ENCODE measurements around the gene EHD3.
"Not testable (repeated sequence)": the region's sequence is repeated elsewhere in the genome, so short reads cannot be mapped to it uniquely, and the experiment has no call there.

EHD3 gene

DNA sequence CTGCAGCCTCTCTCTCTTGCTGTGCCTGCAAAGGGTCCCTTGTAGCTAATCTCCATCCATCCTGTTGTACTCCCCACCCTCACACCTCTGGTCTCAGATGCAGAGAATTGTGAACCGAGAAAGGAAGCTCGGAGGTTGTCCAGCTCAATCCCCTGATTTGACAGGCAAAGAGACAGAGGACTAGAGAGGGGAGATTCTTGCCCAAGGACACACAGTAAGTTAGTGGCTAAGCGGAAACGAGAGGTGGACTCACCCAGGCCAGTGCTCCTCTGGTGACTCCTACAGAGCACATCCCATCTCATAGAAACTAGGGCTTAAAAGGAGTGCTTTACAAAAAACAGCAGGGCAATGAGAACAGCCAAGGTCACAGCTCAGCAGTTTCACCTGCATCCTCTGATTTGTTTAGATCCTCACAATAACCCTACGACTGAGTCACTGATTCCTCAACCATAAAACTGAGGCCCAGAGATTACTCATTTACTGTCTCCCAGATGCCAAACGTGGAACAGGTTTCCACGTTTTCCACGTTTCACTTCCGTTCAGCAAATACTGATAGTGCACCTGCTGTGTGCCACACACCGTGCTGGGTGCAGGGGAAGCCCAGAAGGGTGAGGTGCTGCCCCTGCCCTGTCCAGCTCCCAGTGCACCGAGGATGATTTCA lies 22.1 kb downstream of the EHD3 start:
- no peak for DNase-seq (ENCODE audit: low spot score)

DNA sequence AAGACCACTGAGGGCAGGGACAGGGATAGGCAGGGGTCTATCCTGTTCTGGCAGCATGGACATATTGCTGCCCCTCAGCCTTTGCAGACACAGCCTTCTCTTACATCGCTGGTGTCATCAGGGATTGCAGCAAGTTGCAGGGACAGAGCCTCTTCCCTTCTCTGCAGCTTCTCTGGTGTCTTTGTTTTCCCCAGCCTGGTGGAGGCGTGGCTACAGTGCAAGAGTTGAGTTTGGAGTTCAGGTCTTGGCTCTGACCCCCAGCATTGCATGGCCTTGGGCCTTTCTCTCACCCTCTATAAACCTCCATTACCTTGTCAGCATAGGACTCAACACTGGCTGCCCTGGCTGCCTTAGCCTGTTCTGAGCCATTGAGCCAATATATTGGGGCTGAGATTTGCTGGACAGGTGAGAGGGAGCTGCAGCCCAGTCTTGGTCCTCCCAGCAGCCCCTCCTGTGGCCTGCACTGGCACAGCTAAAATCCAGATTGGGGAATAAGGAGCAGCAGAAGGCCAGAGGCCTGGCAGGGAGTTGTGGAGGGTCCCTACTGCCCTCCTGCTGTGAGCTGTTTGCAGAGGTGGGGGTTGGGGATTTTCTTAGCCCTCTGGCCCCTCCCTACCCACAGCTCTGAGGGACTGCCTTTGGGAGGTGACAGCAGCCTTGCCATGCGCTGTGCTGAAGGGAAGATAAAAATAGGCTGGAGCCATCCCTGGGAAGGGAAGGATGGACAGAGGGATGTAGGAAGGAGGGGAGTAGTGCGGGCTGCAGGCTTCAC lies 22.8 kb downstream of the EHD3 start:
- DNase-seq (ENCODE audit: low spot score): no peak

DNA sequence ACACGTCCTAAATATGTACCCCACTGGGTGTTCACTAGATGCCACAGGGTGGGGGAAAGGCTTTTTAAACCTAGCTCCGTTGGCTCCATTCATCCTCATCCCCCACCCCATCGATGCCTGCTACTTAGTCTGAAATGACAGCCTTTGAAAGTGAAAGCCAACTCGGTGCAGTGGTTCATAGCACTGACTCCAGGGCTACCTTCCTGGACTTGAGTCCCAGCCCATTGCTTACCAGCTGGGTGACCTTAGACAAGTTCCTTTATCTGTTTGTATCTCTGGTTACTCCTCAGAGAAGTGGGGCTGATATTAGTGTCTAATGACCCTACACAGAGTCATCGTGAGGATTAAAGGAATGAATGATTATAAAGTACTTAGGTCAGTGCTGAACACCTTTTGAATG lies 24.4 kb downstream of the EHD3 start:
- no peak for DNase-seq (ENCODE audit: low spot score)

DNA sequence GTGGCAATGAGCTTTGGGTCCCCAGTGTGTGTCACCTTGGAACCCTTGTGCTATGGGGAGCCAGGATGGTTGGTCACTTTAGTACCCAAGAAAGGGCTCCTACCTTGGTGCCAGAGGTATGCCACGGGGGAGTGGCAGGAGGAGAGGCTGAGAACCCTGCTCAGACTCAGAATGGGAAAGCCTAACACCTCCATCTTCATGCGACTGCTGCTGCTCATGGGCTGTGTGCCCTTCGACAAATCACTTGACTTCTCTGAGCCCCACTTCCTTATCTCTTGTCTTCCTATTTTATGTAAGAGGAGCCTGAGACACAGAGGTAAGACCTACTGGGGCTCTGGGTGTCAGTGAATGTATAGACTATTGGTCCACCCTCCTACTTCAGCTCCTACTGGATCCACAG lies 25.1 kb downstream of the EHD3 start:
- DNase-seq (ENCODE audit: low spot score): no peak

DNA sequence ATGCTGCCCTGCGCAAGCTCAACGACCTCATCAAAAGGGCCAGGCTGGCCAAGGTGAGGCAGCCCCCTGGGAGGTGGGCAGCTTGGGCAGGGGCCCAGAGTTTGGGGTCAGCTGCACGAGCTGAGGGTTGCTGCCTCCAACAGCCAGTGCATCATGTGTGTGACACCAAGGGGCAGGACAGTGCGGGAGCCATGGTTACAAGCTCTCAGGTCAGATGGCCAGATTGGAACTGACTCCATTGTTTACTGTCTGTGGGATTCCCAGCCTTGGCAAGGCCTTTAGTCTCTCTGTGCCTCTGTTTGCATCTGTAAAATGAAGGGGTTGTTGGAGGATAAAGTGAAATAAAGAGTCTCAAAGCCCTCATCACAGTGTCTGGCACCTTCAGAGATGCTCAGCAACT lies 26.9 kb downstream of the EHD3 start:
- no peak for DNase-seq (ENCODE audit: low spot score)

DNA sequence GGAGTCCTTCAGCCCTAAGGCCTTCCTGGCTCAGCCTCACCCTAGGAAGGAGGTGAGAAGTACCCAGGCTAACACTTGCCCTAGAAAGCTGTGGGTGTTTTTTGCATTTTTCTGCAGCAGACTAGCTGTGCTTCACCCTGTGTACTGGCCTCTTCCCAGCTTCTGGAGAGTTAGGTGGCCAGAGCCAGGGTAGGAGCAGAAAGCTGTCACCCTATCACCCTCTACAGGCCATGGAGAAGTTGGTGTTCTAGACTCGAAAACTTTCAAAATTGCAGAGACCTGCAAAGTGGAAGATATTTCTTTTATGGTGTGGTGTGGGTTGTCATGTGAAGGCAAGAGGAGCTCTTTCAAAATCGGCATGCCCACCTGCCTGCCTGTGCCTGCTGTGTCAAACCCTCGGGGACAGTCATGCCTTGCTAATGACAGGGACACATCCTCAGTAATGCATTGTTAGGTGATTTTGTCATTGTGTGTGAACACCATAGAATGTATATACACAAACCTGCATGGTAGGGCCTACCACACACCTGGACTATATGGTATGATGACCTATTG lies 29.8 kb downstream of the EHD3 start:
- DNase-seq (ENCODE audit: low spot score): no peak

DNA sequence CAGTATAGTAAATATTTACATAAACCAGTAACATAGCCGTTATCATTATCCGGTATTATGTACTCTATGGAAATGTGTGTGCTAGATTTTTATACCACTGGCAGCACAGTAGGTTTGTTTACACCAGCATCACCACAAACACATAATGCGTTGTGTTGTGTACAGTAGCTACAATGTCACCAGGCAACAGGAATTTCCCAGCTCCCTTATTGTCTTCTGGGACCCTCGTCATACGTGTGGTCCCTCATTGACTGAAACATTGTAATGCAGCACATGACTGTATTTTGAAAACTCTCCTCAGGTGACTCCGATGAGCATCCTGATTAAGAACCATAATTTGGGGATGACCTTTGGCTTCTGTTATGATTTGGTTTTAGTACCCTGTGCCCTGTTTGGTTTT lies 31.3 kb downstream of the EHD3 start:
- DNase-seq (ENCODE audit: low spot score): no peak

DNA sequence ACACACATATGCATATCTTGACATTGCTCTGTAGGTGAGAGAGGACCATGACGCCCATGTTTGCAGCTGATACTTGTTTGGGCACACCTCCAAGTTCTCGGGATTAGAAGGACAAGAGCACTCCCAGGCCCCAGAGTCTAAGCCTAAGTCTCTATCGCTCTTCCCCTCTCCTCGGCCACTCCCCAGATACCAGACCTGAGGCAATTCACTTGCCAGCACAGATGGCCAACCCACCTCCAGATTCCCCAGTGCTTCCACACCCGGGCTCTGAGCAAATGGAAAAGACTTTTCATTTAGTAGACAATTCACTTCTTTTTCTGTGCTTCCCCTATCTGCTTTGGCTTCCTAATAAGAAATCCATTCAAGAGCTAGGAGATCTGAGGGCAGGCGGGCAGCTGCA lies 32.9 kb downstream of the EHD3 start:
- DNase-seq (ENCODE audit: low spot score): no peak

DNA sequence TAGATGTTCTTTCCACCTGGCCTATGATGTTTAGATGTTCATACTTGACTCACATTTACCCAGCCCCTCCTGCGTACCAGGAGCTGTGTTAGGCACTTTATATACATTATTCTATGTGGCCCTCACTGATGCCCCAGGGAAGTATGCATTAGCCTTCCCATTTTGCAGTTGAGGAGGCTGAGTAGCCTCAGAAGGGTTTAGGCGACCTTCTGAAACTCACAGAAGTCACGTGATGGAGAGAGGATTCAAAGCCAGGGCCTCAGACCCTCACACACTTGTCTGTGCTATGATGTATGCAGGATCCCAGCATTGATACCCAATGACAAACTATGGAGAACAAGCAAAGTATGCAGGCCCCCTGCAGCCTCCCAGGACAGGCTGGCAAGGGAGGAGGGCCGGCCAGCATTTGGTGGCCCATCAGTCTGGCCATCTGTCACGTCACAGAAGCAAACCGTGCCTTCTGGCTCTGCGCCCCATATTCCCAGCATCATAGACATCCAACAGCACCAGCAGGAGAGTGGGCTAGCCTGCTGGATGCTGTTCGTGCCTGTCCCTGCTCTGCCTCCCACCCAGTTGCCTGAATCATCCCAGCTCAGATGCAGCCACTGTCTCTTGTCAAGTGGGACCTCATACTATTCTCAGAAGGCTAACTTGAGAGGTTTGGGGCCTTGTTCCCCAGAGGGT lies 33.6 kb downstream of the EHD3 start:
- DNase-seq (ENCODE audit: low spot score): no peak

DNA sequence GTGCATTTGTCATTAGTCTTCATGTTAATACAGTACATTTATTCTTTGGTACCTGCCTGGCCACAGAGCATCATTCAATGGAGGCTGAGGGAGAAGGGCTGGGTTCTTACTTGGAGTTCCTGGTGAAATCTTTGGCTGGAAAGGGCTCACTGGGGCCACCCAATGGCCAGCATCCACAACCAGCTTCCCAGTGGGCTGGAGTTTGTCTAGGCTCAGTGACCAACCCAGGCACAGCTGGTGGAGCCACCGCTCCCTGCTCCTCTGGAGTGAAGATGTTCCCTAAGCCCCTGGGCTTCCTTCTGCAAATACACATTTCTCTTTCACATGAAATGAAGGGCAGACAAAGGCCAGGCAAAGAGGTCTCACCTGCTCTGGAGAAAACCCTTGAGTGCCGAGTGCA lies 34.4 kb downstream of the EHD3 start:
- DNase-seq (ENCODE audit: low spot score): no peak

DNA sequence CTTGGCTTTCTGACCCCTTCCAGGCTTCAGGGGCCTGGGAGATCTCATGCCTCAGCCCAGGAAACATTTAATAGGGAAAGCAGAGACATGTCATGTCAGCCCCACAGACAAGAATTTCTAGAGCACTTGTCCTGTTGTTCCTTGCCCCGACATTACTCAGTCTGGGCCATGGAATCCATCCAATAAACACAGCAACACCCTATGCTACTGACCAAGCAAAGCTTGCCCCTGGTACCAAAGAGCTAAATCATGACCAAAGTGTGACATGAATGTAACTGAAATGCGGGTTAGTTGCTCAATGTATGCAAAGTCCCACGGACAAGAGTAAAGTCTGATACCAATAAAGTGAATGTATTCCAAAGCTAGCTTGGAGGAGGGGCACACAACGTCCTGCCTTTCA lies 35.1 kb downstream of the EHD3 start:
- DNase-seq (ENCODE audit: low spot score): peak; percentile 36

DNA sequence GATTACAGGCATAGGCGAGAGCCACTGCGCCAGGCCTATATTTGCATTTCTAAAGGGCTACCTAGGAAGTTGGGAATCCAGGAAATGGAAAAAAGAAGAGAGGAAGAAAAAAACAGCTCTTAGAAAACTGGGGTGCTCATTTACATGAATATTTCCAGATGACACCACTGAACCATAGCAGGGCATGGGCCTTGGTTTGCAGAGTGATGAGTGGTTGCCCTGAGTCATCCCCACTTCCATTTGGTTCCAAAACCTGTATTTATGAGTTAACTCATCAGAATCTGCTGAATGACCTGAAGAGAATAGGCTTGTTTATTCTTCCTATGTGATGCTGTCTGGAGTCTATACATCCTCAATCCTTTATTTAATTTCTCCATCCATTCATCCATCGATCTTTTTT lies 36.2 kb downstream of the EHD3 start:
- DNase-seq (ENCODE audit: low spot score): no peak

DNA sequence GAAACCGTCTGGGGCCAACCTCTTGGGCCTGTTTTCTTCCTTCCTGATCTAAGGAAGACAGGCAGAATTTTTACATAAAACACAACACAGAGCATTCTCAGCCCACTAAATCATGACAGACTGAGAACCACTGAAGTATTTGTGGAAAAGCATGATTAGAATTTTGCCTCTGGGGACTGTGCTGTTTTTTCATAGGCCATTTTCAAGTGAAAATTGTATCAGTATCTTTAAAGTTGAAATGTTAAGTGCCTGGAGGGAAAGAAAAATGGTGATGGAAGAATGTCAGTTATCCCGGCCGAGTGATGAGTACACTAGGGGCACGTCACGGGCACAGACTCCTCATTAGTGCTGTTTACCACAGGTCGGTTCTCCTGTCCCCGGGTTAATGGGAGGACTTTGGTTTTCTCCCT lies 36.9 kb downstream of the EHD3 start:
- no peak for DNase-seq (ENCODE audit: low spot score)

DNA sequence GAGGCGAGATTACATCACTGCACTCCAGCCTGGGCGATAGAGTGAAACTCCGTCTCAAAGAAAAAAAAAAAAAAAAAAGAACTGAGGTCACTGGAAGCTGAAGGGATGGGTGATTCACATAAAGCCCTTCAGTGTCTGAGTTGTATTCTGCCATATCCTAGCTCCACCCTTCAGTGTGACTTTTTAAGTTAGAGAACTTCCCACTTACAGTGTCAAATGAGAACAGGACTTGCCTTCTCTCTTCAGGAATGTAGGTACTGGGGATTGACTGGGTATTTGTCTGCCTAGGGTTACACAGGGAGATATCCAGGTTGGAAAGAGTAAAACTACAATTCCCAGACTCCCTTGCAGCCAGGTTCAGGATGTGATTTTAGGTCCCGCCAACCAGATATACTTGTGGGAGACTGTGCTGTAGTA lies 37.9 kb downstream of the EHD3 start:
- DNase-seq (ENCODE audit: low spot score): no peak

DNA sequence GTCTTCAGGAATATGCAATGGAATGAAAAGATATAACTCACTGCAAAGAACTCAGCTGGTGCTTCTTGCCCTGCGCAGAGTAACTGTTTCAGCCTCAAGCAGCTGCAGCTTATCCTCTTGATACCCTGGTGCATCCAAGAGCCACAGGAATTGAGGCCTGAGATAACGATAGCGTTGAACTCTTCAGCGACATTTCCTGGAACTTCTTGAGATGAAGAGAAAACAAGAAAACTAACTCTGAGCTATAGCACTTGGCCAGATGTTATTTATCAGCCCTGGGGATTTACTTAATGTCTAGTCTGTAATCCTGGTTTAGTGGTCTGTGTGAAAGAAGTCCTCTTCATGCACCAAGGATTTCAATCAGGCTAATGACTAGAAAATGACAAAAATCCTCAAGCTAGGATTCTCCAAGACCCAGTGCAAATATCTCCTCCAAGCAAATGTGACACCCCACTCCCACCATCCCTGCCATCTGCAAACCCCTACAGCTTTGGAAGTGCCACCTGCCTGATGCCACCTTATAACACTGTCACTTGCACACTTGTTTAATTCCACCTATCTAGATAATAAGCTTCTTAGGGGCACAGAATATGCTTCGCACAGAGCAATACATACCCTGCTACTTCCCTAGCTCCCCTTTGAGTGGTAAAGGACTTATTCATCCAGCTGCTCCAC lies 40.6 kb downstream of the EHD3 start:
- no peak for DNase-seq (ENCODE audit: low spot score)

DNA sequence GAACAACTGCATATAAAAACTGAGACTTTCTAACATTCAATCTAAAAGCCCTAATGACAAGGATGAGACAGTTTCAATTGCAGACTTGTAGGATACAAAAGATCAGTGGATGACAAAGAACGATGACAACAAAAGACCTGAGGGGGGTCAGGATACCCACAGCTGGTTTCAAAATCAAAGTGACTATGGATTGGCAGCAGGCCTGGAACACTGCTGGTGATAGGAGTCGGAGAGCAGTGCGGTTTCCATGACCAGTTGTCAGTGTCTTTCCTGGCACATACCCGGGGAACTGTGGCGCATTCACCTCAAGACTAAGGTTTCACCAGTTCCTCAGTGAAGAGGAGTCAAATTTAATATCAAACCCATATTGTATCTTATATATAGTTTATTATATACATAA lies 42.0 kb downstream of the EHD3 start:
- DNase-seq (ENCODE audit: low spot score): no peak

DNA sequence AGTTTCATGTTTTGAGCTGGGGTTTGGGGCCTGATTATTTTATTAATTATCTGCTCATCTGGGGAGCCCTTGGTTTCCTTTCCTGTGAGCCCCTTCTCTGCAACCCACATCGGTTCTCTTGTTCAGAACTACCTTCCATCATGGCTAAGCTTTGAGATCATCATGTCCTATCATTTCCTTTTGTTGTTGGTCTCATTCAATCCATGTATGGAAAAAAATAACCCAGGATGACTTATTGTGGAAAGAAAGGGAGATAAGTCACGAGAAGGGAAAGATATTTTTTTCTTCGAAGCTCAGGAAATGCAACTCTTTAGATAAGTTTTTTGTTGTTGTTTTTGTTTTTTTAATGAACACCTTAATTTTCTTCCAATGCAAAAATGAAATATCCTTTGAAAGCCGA lies 43.7 kb downstream of the EHD3 start:
- DNase-seq (ENCODE audit: low spot score): no peak

DNA sequence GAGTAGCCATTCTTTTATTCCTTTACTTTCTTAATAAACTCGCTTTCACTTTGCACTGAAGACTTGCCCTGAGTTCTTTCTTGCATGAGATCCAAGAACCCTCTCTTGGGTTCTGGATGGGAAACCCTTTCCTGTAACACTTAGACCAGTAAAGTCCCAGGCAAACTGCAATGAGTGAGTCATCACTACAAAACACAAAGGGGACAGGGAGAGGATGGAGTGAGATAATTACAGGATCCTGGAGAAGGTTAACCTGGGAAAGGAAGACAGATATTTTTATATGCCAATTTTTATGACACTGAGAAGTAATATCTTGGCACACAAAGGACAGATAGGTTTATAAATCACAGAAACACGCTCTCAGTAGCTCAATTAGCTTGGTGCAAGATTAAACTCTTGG lies 48.7 kb downstream of the EHD3 start:
- no peak for DNase-seq (ENCODE audit: low spot score)

DNA sequence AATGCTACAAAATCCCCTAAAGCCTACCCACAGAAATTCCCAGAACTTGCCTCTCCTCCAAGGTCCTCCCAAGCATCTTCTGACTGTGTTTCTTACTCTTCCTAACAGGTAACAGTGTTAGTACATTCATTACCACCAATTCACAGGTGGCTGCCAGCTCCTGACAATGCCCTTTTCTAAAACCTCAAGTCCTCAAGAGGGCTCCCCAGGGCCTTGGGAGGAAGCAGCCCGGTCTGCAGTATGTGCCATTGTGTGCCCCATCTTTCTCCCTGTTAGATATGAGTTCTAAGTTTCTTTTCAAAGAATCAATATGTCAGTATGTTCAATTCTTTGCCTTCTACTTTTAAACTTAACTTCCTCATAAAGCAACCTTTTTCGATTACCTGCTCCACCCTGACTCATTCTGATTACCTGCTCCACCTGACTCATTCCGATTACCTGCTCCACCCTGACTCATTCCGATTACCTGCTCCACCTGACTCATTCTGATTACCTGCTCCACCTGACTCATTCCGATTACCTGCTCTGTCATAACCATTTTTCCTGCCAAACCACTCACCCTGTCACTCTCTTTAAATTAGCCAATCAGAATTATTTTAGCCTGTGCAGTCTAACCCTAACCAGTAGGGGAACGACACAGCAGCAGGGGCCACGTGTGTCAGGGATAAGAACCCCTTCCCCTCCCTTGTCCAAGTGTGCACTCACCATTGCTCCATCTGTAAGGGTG lies 49.4 kb downstream of the EHD3 start:
- not testable (repeated sequence) for DNase-seq (ENCODE audit: low spot score)

DNA sequence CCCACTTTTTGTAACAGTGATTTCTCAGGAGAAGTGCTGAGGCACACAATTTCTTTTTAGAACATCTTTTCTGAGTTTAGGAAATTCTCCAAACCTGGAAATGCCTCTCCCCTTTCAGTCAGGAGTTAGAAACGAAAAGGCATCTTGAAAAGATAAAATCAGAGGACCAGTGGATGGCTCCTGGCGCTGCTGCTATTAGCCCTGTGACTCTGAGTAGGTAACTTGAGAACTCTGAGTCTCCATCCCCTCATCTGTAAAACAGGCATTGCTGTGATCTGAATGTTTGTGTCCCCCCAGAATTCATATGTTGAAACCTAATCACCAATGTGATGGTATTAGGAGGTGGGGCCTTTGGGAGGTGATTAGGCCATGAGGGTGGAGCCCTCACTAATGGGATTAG lies 50.2 kb downstream of the EHD3 start:
- no peak for DNase-seq (ENCODE audit: low spot score)

DNA sequence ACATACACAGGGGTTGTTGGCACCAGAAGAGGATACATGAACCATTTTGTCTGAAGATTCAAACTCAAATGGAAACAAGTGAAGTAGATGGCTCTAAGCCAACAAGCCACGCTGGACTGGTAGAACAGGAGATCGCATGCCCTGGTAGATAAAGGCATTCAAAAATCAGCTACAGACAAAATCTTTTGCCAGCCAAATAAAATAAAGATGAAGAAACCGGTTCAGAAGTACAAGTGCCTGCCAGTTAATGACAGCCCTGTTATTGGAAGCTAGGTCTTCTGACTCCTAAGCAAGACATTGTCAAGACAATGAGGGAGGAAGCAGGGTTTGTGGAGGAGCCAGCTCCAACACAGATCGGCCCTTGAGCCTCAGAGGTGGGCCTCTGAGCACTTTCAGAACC lies 52.3 kb downstream of the EHD3 start:
- no peak for DNase-seq (ENCODE audit: low spot score)
